Measurements from ENCODE around the gene PCSK5. TPM values are rescaled to one million over a fixed set of nuclear protein-coding genes. Genes with fewer than 3 reads are reported as not detected.

The PCSK5 gene
- total RNA-seq, 1 donor from 2014 or later, result 3.4 TPM

DNA sequence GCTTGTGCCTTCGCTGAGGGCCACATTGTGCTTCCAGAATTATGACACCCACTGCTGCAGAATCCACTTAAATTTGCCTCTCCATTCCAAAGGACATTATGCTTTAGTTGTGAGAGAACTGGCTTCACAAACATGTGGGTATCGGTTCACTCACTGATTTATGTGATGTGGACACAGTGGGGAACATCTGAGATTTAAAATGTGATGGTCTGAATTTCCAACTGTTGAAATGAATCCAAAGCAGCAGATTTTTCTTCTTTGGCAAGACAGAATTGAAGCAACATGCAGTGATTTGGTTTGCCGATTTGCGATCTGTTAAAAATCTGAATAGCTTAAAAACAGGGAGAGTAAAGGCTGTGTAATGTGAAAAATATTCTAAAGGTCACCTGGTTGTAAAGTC, 20.3 kb downstream of the PCSK5 start:
- no peak for DNase-seq
- ATAC-seq (ENCODE audit: poor library complexity), result no peak
- intact Hi-C loops (cut with DNase I), result no loop called here

- DNase-seq, result no peak
- intact Hi-C loops (cut with DNase I), result no loop called here
- ATAC-seq (ENCODE audit: poor library complexity), result no peak
Measured at GRCh38 chr9:75911390-75911789, 20.9 kb downstream of the PCSK5 start.

- DNase-seq (no peak), ATAC-seq (ENCODE audit: poor library complexity) (no peak)
- intact Hi-C loops (cut with DNase I), result no loop called here
Measured at GRCh38 chr9:75912951-75913350, 22.5 kb downstream of the PCSK5 start.

- no peak for DNase-seq
- intact Hi-C loops (cut with DNase I), result no loop called here
- no peak for ATAC-seq (ENCODE audit: poor library complexity)
Measured at GRCh38 chr9:75914002-75914401, 23.5 kb downstream of the PCSK5 start.

- DNase-seq (no peak), ATAC-seq (ENCODE audit: poor library complexity) (no peak)
- intact Hi-C loops (cut with DNase I), result no loop called here
Measured at GRCh38 chr9:75914883-75915452, 24.5 kb downstream of the PCSK5 start.

DNA sequence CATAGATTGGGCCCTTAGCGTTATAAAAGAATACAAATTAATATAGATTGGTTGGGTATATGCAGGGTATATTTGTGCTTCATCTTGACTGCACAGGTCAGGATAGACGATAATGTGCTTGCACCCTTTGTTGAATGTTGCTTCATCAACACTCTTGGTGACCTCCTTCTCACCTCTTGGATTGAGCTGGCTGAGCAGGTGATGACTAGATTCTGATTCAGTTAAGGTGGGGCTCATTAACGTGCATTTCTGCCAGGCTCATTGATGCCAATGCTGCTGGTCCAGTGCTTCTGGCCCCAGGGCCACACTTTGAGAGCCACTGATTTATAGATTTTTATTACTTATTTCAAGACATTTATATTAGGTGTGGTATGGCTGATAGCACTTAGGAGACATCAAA, 27.7 kb downstream of the PCSK5 start:
- intact Hi-C loops (cut with DNase I), result no loop called here
- ATAC-seq (ENCODE audit: poor library complexity) (no peak), DNase-seq (no peak)

DNA sequence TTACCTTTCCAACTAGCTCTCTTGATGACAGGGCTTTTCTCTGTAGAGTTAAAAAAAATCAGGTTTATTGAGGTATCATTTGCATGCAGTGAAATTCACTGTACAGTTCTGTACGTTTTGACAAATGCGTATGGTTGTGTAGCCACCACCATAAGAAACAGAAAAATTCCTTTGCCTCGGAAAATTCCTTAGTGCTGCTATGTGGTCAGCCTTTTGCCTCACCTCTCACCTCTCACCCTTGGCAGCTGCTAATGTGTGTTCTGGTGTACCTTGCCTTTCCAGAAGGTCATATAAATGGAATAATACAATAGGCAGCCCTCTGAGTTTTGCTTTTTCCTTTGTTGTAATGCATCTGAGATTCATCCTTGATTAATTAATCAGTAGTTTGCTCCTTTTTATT, 28.4 kb downstream of the PCSK5 start:
- no peak for DNase-seq
- intact Hi-C loops (cut with DNase I), result no loop called here
- no peak for ATAC-seq (ENCODE audit: poor library complexity)

DNA sequence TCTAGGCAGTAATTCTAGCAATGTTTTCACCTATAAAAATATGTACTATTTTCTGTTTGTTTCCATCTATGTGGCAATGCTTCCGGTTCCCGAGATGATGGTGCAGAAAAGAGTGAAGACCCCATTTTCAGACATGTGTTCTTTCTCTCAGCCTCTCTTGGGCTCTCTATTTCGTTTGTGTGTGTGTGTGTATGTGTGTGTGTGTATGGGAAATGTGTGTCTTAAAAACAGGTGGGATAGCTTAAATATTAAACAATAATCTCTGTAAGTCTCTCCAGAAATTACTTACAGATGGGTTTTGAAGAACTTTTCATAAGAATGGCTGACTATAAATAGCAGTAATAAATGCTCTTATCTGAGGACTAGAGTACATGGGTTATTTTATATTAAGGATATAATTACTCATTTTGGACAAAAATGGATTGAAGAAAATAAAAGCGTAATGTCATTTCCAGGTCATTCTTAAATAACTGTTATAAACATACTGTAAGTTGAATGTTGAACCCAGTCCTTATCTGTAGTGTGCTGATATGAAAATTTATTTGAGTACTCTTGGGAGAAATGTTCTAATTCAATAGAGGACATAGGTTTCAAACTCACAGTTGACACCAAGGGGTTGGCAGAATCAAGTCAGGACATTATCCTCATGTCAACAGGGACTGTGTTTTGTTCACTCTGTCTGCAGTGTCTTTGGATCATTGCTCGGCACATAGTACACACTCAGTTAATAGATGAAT, 31.1 kb downstream of the PCSK5 start:
- ATAC-seq (ENCODE audit: poor library complexity) (no peak), DNase-seq (no peak)
- intact Hi-C loops (cut with DNase I), result no loop called here

- intact Hi-C loops (cut with DNase I), result no loop called here
- ATAC-seq (ENCODE audit: poor library complexity) (no peak), DNase-seq (no peak)
Measured at GRCh38 chr9:75926385-75926784, 35.9 kb downstream of the PCSK5 start.

GRCh38 chr9:75927356-75927755, 36.9 kb downstream of the PCSK5 start:
- ATAC-seq (ENCODE audit: poor library complexity) (no peak), DNase-seq (no peak)
- intact Hi-C loops (cut with DNase I), result no loop called here

DNA sequence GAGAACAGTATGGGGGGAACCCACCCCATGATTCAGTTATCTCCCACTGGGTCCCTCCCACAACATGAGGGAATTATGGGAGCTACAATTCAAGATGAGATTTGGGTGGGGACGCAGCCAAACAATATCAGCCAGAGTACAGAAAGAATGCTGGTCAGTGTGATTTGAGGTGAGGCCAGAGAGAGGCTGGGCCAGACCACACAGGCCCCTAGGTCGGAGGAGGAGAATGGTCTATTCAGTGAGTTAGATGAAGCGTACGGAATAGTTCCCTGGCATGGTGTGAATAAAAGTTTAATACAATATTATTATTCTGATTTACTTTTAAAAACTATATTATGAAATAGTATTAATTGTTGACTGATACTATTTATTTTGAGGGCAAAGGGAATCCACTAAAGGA, 39.7 kb downstream of the PCSK5 start:
- intact Hi-C loops (cut with DNase I), result no loop called here
- ATAC-seq (ENCODE audit: poor library complexity) (no peak), DNase-seq (no peak)

DNA sequence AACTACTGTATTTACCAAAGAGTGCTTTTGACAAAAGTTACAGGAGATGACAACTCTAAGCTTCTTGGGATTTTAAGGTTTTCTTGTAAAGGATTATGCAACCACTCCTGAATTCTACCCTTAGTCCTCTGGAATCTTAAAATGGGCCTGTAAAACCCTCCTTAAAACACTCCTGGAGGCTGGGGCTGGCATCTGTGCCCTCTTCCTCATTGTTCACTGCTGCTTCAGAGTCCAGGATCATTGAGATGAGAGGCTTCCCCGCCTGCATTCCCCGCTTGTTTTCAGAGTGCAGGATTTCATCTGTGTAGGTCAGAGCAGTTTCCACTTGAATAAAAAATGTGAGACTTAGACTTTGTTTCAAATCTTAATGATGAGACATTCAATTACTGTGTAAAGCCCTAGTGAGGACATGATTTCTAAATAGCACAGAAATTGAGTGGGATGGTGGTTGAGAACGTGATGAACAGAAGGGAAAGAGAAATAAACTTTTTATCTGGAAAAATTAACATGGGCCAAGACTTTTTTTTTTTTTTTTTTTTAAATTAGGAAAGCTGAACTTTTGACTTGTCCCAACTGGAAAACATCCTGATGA, 40.4 kb downstream of the PCSK5 start:
- DNase-seq (no peak), ATAC-seq (ENCODE audit: poor library complexity) (peak; percentile 15)
- intact Hi-C loops (cut with DNase I), result no loop called here

GRCh38 chr9:75933982-75934381, 43.5 kb downstream of the PCSK5 start:
- intact Hi-C loops (cut with DNase I), result no loop called here

GRCh38 chr9:75935591-75935990, 45.1 kb downstream of the PCSK5 start:
- intact Hi-C loops (cut with DNase I), result no loop called here
- ATAC-seq (ENCODE audit: poor library complexity), result no peak

More at GRCh38 chr9:75933982-75934381, 43.5 kb downstream of the PCSK5 start:
- no peak for ATAC-seq (ENCODE audit: poor library complexity)
- no peak for DNase-seq

GRCh38 chr9:75937521-75938258, 47.2 kb downstream of the PCSK5 start:
- intact Hi-C loops (cut with DNase I), result no loop called here
- no peak for ATAC-seq (ENCODE audit: poor library complexity)
- DNase-seq, result no peak

More at GRCh38 chr9:75935591-75935990, 45.1 kb downstream of the PCSK5 start:
- DNase-seq, result no peak

DNA sequence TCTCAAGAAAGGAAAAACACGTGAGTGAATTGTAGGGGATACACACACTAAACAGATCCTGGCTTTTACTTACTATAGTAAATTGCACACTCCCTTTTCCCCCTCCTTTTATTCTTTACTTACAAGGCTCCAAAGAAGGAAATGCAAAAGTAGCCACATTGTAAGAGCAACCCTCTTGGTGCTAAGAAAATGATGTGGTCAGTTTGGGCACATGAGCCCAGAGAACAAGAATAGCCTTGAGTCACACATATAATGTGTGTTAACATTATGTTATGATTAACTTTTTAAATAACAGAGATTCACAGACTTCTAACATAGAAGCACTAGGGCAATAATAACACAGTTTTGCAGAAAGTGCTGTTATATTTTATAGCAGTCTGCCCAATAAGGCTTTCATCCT, 48.5 kb downstream of the PCSK5 start:
- intact Hi-C loops (cut with DNase I), result no loop called here
- DNase-seq, result no peak
- no peak for ATAC-seq (ENCODE audit: poor library complexity)

- ATAC-seq (ENCODE audit: poor library complexity) (no peak), DNase-seq (no peak)
- intact Hi-C loops (cut with DNase I), result no loop called here
Measured at GRCh38 chr9:75939536-75940111, 49.2 kb downstream of the PCSK5 start.

DNA sequence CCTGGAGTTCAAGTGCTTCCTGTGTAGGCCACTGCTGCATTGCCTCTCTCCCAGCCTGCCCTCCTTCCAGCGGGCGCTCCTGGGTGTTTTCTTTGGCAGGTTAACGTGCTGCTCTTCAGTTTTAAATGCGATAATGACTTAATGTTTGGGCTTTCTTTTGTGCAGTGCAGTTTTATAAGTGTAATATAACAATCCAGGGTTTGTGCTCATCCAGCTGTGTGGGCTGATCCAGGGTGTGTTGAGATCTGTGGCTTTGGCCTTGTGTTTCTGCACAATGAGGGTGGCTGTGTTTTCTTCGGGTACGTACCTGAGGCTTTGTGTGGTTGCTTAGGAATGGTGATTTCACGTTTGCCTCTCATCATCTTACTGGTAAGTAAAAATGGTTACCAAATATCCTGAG, 50.6 kb downstream of the PCSK5 start:
- no peak for ATAC-seq (ENCODE audit: poor library complexity)
- DNase-seq, result no peak
- intact Hi-C loops (cut with DNase I), result no loop called here

DNA sequence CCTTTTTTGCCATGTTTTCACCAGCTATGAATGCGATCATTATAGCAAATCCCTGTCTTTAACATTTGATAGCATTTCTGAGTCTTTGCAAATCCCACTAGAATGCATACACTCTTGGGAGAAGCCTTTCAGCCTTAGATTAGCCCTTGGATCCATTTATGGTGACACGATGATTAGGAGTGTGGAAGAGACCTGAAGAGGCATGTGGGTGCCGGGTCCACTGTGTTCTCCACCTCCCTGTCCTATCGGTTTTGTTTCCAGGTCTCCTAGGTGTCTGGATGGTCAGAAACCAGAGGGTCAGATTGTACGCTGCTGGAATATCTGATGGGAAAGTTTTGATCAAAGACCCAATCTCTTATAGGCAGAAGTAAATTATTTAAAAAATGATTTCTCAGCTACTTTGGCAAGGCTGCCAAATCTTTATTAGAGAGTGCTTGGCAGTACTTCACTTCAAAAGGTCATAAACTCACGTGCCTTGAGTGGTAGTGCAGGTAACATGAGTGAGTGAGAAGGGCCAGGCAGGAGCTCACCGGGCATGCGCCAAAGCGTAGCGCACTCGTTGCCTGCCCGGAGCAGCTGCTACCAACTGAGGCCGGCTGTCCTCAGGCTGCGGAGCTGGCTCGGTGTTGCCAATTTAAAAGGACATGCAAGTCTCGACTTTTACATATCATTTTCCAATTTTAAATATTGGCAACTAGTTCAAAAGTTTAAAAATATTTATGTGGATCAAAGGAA, 51.3 kb downstream of the PCSK5 start:
- ATAC-seq (ENCODE audit: poor library complexity), result no peak
- no peak for DNase-seq
- intact Hi-C loops (cut with DNase I), result no loop called here

All from Right ventricle myocardium superior (tissue), 1 donor.